ENCODE measurements around the gene RHOF. TPM values are rescaled to one million over a fixed set of nuclear protein-coding genes. Genes with fewer than 3 reads are reported as not detected.

RHOF gene
- total RNA-seq, 4 donors from 2014 or later, result 3.2 to 20.4 (median 6.2) TPM

DNA sequence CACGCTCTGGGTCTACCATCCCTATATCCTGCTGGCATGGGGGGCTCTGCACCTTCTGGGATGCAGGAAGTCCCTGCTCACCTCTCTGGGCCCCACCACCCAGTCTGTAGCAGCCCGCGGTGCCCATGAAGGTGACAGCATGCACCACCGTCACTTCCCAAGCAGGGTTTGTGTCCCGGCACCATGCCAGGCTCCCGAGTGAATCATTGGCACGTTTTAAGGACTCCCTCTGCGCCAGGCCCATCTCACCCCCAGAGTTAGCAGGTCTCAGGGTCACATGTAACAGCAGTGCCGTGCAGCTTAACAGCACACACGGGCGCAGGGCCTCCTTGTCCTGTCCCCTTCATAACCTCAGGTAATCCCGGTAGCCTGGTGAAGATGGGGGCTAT, 30.2 kb upstream of the RHOF start:
- intact Hi-C loops (cut with DNase I), result no loop called here
- H3K27me3 ChIP-seq, result no peaks in the 10 kb centered on the region
- WGBS, 2 donors, result 80 to 83% methylated on average over 2 to 10 of the region's 12 CpGs
- no peak for DNase-seq
- TF ChIP-seq, protein P1, sequence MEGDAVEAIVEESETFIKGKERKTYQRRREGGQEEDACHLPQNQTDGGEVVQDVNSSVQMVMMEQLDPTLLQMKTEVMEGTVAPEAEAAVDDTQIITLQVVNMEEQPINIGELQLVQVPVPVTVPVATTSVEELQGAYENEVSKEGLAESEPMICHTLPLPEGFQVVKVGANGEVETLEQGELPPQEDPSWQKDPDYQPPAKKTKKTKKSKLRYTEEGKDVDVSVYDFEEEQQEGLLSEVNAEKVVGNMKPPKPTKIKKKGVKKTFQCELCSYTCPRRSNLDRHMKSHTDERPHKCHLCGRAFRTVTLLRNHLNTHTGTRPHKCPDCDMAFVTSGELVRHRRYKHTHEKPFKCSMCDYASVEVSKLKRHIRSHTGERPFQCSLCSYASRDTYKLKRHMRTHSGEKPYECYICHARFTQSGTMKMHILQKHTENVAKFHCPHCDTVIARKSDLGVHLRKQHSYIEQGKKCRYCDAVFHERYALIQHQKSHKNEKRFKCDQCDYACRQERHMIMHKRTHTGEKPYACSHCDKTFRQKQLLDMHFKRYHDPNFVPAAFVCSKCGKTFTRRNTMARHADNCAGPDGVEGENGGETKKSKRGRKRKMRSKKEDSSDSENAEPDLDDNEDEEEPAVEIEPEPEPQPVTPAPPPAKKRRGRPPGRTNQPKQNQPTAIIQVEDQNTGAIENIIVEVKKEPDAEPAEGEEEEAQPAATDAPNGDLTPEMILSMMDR (IDR thresholded peaks at IDR 0.05), result no peak
- no peak for TF ChIP-seq POLR2A (IDR thresholded peaks at IDR 0.05)
- no peaks in the 10 kb centered on the region for H3K9me3 ChIP-seq
- H3K27ac ChIP-seq, result no peak overlapping the region
- peaks cover 53 to 100% (median 66%) of the 10 kb centered on the region in 3 donors for H3K36me3 ChIP-seq
- no peaks in the 10 kb centered on the region for H3K4me1 ChIP-seq
- no peak overlapping the region for H3K4me3 ChIP-seq

DNA sequence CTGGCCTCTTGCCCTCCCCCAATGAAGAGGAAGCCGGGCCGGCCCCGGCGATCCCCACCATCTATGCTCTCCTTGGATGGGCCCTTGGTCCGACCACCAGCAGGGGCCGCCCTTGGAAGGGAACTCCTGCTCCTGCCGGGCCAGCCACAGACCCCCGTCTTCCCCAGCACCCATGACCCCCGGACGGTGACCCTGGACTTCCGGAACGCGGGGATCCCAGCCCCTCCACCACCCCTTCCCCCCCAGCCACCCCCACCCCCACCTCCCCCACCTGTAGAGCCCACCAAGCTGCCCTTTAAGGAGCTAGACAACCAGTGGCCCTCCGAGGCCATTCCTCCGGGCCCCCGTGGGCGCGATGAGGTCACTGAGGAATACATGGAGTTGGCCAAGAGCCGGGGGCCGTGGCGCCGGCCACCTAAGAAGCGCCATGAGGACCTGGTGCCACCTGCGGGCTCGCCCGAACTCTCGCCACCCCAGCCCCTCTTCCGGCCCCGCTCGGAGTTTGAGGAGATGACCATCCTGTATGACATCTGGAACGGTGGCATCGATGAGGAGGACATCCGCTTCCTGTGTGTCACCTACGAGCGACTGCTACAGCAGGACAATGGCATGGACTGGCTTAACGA, 29.7 kb upstream of the RHOF start:
- H3K27me3 ChIP-seq, result no peaks in the 10 kb centered on the region
- peaks cover 51 to 100% (median 67%) of the 10 kb centered on the region in 3 donors for H3K36me3 ChIP-seq
- no peak overlapping the region for H3K27ac ChIP-seq
- intact Hi-C loops (cut with DNase I), result no loop called here
- no peak for DNase-seq
- no peaks in the 10 kb centered on the region for H3K4me1 ChIP-seq
- TF ChIP-seq, protein P1 (IDR thresholded peaks at IDR 0.05), result no peak
- no peak for TF ChIP-seq POLR2A (IDR thresholded peaks at IDR 0.05)
- no peaks in the 10 kb centered on the region for H3K9me3 ChIP-seq
- no peak overlapping the region for H3K4me3 ChIP-seq
- 90 to 96% methylated on average over 9 to 16 of the region's 36 CpGs for WGBS, 2 donors

DNA sequence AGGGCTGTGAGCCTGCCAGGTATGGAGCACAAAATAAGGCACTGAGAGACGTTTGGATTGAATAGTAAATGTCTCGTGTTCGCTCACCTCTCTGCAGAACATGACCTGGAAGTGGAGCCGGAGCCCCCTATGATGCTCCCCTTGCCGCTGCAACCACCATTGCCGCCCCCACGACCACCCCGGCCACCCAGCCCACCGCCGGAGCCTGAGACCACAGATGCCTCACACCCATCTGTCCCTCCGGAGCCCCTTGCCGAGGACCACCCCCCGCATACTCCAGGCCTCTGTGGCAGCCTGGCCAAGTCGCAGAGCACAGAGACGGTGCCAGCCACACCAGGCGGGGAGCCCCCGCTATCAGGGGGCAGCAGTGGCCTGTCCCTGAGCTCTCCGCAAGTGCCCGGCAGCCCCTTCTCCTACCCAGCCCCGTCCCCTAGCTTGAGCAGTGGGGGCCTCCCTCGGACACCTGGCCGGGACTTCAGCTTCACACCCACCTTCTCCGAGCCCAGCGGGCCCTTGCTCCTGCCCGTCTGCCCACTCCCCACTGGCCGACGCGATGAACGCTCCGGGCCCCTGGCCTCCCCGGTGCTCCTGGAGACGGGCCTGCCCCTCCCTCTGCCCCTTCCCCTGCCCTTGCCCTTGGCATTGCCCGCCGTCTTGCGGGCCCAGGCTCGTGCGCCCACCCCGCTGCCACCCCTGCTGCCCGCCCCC, 29.1 kb upstream of the RHOF start:
- intact Hi-C loops (cut with DNase I), result no loop called here

DNA sequence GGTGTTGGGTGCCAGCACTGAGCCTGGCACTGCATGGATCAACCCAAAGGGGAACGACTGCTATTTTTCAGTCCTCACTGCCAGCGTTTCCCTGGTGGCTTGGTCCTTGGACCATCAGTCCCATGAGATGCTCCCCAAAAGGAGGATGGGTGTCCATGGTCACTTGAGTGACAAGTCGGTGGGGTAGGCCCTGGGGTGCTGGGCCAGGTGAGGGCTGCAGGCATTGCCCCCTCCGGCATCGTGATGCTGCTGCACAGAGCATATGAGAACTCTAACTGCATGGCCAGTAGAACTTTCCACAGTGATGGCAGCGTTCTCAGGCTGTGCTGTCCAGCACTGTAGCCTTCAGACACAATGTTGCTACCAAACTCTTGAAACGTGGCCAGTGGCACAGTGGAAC, 26.6 kb upstream of the RHOF start:
- Histone ChIP-seq H3K27ac (no peak overlapping the region), H3K9me3 (no peaks in the 10 kb centered on the region), H3K4me1 (no peaks in the 10 kb centered on the region), H3K4me3 (no peak overlapping the region), H3K27me3 (no peaks in the 10 kb centered on the region), H3K36me3 (peaks cover 63 to 100% (median 77%) of the 10 kb centered on the region in 3 donors)
- no peak for TF ChIP-seq POLR2A (IDR thresholded peaks at IDR 0.05)
- TF ChIP-seq, protein P1 (IDR thresholded peaks at IDR 0.05), result no peak
- 74 to 87% methylated on average over 7 of the region's 7 CpGs for WGBS, 2 donors
- DNase-seq, result no peak
- intact Hi-C loops (cut with DNase I), result no loop called here

More for the DNA sequence above, 29.1 kb upstream of the RHOF start:
- no peaks in the 10 kb centered on the region for H3K4me1 ChIP-seq
- TF ChIP-seq POLR2A (IDR thresholded peaks at IDR 0.05), result no peak
- TF ChIP-seq, protein P1 (IDR thresholded peaks at IDR 0.05), result no peak
- no peaks in the 10 kb centered on the region for H3K27me3 ChIP-seq
- WGBS, 2 donors, result 73 to 89% methylated on average over 4 to 7 of the region's 39 CpGs
- DNase-seq, result no peak
- no peaks in the 10 kb centered on the region for H3K9me3 ChIP-seq
- no peak overlapping the region for H3K27ac ChIP-seq
- peaks cover 51 to 100% (median 67%) of the 10 kb centered on the region in 3 donors for H3K36me3 ChIP-seq
- no peak overlapping the region for H3K4me3 ChIP-seq

DNA sequence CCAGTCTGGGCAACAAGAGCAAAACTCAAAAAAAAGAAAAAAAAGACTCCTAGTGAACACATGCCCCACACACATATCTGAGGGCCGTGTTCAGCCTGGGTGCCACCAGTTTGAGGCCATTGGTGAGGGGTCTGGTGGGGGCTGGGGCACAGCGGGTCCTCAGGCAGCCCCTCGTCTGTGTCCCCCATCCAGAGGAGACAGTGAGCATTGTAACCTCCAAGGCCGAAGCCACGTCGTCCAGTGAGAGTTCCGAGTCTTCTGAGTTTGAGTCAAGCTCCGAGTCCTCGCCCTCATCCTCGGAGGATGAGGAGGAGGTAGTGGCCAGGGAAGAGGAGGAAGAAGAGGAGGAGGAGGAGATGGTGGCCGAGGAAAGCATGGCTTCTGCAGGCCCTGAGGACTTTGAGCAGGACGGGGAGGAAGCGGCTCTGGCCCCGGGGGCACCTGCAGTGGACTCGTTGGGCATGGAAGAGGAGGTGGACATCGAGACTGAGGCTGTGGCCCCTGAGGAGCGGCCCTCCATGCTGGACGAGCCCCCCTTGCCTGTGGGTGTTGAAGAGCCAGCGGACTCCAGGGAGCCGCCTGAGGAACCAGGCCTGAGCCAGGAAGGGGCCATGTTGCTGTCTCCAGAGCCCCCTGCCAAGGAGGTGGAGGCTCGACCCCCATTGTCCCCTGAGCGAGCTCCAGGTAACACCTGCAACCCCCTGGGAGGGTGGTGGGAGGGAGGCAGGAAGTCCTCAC, 25.9 kb upstream of the RHOF start:
- no peak overlapping the region for H3K27ac ChIP-seq
- 84 to 91% methylated on average over 7 to 15 of the region's 22 CpGs for WGBS, 2 donors
- no peak for TF ChIP-seq POLR2A (IDR thresholded peaks at IDR 0.05)
- TF ChIP-seq, protein P1 (IDR thresholded peaks at IDR 0.05), result no peak
- intact Hi-C loops (cut with DNase I), result loop anchor here (10.0 kb wide), 1 partner anchor 65 kb away; the partner anchor contains the start of gene PSMD9
- peaks cover 69 to 100% (median 84%) of the 10 kb centered on the region in 3 donors for H3K36me3 ChIP-seq
- no peak overlapping the region for H3K4me3 ChIP-seq
- DNase-seq, result no peak
- no peaks in the 10 kb centered on the region for H3K27me3 ChIP-seq
- H3K9me3 ChIP-seq, result no peaks in the 10 kb centered on the region
- H3K4me1 ChIP-seq, result no peaks in the 10 kb centered on the region

Data from esophagus squamous epithelium (tissue), 5 donors.